Iris pigment epithelial cell (primary cell): ENCODE measurements around the gene RAB4A.

Experiments
- DNase-seq: peaks from one replicate; pipeline ENCODE4 v3.0.0-alpha.2; 2011; ENCODE audit warnings: low read depth

Gene RAB4A, protein sequence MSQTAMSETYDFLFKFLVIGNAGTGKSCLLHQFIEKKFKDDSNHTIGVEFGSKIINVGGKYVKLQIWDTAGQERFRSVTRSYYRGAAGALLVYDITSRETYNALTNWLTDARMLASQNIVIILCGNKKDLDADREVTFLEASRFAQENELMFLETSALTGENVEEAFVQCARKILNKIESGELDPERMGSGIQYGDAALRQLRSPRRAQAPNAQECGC

DNA sequence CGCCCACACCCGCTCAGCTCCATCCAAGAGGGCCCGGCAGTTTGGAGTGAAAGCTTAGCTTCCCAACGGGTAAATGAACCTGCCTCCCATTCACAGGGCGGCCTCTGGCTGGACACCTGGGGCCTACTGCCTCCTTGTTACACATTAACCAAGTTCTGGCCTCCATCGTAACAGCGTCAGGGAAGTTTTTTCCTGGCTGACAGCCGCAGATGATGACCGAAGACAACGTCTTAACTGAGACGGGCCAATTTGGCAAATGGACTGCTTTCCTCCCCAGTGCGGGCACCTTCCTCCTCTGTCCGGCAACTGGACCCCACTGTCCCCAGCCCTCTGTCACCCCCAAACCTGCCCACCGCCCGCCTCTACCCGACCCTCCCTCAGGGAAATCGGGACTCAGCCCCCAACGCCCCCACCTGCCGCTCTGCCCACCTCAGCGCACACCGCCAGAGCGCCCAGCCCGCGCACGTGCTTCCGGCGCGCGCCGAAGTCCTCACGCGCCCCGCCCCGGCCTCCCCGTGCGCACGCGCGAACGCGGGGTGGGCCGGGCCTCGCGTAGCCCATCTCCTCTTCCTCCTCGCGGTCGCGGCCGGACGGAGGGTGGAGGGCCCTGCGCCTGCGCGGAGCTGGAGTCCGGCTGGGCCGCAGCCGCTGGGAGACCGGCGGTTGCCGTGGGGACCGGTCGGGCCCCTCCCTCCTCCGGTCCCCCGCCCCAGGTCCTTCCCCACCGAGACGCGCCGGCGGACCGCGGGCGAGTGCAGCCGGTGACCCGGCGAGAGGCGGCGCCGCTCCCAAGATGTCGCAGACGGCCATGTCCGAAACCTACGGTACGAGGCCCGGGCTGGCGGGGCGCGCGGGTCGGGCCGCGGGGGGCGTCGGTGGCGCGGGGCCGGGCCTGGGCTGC, at the start of gene RAB4A:
Gene RAB4A, plus strand, starts transcription at position 565 of the 901 bp plus-strand sequence. Its CDS starts 229 bp downstream, at position 794.
- peak; percentile 87 for DNase-seq

DNA sequence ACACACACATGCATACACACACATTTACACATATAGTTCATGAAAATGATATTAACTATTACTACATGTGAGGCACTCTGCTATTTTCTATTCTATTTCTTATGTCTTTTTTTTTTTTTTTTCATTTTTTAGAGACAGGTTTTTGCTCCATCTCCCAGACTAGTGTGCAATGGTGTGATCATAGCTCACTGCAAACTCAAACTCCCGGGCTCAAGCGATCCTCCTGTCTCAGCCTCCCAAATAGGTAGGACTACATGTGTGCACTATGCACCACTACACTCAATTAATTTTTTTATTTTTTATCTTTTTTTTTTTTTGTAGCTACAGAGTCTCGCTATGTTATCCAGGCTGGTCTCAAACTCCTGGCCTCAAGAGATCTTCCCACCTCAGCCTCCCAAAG, 48.8 kb upstream of the RAB4A start:
- DNase-seq: no peak

DNA sequence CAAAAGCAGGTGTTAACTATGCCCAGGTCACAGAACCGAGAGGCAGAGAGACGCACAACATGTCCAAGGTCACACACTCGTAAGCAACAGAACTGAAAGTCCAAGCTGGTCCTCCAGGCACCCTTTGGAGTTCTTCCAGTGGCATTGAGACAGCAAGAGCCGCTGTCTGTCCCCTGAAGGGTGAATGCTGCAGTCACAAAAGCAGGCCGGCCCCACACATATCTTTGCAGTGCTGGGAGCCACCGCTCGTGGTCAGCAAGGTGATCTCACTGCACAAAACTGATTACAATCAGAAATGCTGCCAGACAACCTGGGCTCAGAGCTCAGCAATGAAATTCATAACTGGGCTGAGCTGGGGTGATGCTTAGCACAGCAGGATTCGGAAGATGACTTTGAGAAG, 47.4 kb upstream of the RAB4A start:
- no peak for DNase-seq

DNA sequence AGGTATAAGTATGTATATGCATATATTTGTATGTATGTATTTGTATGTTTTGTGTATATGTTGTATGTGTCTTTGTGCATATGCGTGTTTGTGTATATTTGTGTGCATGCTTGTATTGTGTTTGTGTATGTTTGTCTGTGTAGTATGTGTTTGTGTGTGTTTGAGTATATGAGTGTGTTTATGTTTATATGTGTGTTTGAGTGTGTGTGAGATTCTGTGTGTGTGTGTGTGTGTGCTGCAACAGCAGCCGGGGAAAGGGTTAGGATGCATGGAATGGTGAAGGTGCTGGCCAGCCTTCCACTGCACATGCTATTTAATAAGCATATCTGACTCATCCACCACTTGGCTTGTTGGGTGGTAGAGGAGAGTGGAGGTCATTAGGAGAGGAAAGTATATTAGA, 46.6 kb upstream of the RAB4A start:
- DNase-seq: peak; percentile 47

DNA sequence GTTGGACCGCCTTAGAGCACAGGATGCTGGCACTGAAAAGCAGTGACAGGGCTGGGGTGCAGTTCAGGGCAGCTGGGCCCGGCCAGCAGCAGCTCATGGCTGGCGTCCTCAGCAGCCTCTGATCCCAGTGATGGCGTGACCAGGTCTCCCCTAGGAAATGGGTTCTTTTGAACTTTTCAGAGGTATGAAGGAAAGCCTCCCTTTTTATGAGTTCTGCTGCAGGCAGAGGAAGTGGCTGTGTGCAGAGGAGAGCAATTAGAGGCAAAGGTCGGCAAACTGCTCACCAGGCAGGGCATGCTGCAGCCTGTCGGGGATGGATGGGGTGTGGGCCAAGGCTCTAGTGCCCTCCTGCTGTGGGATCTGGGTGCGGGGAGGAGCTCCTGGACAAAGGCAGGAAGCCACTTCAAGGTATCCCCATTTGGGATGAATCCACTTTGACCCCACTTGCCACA, 45.6 kb upstream of the RAB4A start:
- no peak for DNase-seq

DNA sequence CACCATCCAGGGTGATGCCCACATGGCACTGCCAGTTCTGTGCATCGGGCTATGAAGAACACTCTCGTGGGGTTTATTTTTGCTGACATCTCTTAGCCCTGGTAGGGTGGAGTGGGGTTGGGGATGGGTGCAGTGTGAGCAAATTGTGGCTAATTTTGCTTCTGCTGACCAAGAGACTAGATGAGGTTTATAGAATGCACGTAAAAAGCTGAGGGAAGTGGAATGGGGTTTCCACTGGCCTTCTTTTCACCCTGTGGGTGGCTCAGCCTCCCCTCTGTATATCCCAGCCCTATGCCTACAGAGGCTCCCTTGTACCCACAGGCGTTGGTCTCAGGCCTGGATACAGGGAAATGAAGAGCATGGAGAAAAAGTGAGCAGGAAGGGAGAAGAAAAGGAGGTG, 44.1 kb upstream of the RAB4A start:
- no peak for DNase-seq

DNA sequence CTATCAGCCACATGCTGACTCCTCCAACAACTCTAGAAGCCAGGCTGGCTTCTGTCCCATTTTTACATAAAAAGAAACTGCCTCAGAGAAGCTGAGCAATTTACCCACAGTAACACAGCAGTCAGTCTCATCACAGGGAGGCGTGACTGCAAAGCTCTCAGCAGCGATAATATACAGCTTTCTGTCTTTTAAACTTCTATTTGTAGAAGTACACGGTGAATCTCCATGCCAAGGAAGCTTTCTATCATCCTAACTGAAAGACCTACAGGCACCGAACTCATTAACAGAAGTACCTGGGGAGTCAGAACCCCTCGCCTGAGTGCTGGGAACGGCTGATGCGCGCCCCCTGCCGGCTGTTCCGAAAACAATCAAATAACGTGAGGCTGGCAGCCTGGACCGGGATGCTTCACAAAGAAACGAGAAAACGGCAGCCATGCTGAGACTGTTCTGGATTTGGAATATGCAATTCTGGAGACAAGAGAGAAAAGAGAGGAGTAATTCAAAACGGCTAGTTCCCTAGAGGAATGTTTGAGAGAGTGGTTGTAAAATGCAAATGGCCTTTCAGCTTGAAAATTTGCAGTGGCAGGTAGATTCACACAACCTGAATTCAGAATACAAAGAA, 43.5 kb upstream of the RAB4A start:
- peak; percentile 63 for DNase-seq

DNA sequence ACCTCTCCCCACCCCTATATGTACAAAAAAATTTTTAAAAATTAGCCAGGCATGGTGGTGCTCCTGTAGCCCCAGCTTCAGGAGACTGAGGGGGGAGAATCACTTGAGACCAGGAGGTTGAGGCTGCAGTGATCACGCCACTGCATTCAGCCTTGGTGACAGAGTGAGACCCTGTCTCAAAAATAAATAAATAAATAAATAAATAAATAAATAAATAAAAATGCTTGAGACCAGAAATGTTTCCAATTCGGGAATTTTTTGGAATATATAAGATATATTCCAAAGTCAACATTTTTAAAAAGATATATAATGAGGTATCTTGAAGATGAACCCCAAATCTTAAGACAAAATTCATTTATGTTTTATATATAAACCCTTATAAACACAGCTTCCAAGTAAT, 42.4 kb upstream of the RAB4A start:
- DNase-seq: no peak

DNA sequence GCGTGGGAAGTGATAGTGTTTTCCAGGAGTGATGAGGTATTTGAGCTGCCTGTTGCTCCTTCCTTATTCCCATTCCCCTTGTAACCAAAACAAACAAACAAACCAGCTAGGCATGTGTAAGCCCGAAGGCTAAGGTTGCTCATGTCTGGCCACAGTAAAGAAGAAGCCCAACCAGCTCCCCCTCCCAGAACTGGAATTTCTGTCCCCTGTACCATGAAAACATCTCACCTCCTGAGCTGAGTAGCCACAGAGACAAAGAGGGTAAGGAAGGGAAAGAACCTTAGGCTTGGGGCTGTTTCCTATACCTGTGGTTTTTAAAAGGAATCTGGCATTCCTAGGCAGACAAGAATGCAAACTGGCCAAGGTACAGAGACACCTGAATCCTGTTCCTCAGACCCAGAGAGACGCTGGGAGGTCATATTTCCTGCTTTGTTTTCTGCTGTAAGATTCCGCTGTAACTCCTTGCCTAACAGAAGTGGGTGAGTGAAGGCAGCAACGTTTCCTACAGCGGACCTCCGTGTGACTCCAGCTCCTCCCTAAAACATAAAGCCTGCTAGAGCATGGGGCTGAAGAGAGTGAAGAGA, 41.7 kb upstream of the RAB4A start:
- no peak for DNase-seq

DNA sequence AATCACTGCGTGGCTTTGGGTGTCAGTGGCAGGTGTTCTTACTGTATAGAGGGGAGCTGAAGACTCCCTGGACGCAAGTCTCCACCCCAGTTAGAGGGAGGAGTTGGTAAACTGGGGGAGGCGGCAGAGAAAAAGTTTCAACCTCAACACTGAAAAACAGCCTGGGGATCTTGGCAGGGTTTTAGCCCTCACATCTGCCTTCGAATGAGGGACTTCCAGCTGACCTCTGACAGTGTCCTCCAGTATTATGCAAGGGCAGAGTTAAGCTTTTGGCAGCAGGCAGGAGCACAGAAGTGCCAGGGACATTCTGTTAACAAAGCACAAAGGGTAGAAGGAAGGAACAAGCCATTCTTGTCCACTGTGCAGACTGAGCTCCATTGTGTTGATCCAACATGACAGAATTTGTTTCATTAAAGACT, 41.2 kb upstream of the RAB4A start:
- DNase-seq: no peak

DNA sequence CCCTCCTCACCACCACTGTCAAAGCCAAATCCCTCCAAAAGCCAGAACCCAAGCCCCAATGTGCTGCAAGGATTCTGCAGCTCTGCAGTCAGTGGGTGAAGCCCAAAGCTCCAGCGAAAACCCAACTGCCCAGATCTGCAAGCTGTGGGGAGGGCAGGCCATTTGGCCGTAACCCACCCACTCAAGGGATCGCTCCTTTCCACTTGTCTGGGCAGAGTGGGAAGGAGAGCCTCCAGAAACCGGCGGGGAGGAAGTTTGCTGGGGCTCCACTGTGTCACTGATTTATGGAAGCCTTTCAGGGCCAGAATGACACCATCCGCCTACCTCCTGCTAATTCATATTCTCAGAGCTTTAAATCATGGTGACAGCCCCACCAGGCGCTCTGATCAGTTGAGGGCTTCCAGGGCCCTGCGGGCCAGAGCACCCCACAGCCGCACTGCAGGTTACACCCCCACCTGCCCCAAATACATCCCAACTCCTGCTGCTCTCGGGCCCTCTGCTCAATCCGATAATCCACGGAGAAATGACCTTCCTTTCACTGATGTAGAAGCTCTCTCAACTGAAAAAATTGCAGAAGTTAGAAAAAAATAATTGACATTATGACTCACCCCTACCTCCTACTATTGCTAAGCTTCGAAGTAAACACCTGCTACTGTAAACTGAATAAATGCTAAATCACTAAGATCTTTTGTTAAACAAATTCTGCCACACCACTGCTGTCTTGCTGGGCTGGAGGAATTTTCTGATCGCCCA, 40.6 kb upstream of the RAB4A start:
- DNase-seq: no peak

DNA sequence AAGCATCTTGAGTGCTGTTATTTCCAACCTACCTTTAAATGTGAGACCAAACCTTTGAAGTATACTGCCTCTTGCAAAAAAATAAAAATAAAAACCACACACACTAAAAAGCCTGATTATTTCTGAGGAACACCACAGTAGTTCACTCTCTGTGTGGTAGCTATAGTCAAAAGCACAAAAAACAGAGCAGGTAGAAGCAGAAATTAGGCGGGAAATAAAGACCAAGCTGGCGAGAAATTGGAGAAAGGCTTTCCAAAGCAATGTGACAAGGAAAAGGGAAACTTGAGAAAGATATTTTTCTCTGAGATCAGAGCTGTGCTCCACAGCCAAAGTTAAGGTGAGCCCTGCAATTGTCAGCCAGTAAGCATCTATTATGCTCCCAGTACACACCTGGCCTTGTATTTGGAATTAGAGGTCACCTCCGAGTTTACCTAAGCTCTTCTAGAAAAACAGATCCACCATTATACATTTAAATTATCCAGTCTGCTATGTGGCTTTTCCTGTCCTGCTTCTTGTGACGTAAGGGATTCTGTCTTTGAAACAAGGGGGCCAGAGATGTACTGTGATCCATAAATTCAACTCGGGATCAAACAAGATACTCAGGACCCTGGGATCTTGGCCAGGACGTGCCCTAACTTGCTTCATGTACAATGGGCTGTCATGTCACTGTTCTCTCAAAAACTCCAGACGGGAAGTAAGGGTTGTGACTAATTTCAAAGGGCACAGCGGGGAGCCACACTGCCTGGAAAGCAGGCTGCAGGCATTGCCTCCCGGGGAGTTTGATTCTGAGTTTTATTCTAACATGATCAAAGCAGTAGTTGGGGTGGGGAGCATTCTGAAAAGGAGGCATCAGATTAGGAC, 39.8 kb upstream of the RAB4A start:
- peak; percentile 28 for DNase-seq

DNA sequence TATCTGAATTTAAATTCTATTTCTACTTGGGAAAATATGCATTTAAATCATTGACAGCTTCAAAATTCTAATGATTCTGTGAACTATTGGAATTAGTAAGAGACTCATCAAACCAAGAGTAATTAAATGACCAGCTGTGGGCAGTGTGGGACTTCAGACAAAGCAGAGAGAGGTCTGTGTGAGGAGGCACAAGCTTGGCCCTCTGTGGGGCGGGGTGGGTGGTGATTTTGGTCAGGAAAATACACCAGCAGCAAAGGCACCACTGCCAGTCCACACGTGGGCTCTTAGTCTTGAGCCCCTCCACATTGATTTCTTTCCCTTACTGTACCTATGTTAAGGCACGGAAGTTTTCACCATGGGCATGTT, 39.2 kb upstream of the RAB4A start:
- no peak for DNase-seq

DNA sequence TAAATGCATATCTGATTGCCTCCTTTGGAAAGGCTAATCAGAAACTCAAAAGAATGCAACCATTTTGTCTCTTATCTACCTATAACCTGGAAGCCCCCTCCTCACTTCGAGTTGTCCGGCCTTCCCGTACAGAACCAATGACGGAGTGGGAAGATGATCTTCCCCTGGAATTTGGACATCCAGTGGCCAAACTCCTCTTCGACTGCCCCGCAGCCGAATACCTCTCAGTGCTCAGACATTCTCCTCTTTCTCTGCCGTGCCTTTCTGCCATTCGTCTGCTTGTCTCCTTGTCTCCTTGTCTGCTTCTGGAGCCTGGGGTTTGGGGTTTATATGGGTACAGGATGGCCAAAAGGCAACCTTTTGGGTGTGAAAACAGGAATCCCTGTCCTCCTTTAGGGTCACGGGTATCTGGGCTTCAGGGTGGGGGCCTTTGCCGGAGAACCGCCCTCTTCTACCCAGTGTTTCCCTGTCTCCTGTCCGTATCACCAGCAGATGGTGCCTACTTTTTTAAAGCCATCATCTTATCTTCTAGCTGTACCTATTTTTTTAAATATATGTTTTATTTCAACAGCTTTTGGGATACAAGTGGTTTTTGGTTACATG, 35.9 kb upstream of the RAB4A start:
- no peak for DNase-seq

DNA sequence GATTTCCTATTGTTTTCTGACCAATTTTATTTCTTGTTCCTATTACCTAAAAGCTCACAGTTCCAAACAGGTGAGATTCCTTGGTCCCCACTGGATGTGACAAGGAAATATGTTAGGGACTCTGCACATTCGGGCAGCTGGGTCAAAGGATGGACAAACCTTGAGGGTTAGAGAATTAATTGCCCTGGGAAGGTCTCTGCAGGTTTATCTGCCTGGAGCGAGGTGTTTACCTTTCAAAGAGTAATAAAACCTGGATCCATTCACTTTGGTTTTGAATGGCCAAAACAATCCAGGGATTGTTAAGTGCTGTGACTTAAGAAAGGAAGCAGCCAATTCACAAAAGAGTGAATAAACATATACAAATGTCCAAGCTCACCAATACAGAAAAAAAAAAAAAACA, 33.6 kb upstream of the RAB4A start:
- no peak for DNase-seq

DNA sequence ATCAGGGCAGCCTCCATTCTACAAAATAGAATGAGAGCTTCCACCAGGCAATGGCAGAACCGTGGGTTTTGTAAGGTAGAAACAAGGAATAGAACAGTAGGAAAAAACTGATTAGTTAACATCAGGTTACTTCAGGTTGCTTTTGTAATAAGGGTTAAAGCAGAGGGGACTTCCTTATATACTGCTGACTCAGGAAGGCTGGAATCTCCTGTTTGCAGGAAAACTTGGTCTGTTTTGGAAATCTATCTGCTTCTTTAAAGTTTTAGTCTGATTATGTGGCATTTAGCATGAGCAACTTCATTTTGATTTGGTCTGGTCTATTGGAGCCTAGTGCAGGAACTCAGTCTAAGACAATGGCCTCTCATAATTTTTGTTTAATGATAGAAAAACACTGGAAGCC, 32.7 kb upstream of the RAB4A start:
- DNase-seq: no peak

DNA sequence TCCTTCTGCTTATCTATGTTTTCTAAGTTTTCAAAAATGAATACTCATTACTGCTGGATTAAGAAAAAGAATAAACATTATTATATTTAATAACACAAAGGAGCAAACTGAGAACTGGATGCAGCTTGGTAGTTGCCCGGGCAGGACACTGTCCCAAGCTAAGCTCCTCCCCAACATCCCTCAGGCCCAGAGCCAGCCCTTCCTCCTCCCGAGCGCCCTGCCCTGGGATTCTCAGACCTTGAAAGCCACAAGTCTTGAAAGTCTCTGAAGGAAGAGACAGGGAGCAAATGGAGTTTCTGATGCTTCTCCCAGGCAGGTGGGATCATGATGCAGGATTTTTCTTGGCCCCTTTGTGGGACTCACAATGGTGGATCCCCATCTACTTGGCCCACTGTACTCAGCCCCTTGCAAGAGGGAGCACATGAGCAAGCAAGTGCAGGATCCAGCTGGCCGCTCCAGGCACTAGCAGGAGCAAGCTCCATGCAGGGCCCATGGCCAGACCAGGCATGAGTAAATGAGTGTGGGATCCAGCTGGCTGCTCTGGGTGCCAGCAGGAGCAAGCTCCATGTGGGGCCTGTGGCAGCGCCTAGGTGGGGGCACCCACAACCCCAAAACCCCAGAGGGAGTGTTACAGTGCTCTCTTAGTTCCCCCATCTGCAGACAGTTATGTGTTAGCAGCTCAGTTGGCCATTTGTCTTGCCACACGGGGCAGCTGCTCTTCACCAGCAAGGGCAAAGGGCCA, 32.1 kb upstream of the RAB4A start:
- DNase-seq: peak; percentile 34

DNA sequence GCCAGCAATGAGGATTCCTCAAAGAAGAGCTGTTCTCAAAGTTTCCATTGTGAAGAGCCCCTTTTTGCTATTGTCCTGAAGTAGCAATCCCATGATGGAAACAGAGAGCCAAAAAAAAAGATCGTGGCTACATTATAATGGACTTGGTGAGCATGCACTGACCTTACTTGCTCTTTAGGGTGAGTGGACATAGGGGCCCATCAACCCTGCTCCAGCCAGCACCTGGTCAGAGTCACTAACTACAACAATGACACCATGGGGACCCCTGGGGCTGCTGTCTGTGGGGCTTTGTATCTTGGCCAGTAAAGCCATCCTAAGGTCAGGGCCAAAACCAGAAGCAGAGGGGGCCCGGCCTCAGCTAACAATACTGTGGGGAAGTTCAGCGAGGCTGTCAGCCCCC, 30.4 kb upstream of the RAB4A start:
- no peak for DNase-seq

DNA sequence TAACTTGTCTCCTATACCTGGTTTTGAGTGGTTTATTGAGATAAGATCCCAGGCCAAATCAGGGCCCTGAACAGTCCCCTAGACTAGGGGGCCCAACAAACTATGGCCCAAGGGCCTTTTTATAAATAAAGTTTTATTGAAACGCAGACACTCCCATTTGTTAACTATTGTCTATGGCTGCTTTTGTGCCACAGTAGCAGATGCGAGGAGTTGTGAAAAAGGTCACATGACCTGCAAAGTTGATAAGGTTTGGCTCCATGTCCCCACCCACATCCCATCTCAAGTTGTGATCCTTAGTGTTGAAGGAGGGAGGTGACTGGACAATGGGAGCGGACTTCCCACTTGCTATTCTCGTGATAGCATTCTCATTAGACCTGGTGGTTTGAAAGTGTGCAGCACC, 29.5 kb upstream of the RAB4A start:
- no peak for DNase-seq

DNA sequence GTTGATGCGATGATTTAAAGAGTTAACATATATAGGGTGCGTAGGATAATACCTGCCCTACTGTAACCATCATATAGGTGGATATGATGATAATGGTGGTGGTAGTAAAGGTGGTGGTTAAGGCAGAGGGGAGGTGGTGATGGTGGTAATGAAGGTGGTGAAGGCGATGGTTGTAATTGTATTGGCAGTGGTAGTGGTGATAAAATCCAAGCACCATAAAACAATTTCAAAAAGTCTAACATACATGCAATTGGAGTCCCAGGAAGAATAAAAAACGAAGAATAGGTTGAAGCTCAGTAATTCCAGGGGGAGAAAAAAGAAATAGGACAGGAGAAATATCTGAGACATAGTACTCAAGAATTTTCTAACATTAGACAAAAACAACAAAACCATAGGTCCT, 27.3 kb upstream of the RAB4A start:
- no peak for DNase-seq
